AG08395 (cell line): ENCODE results near the gene CHID1.
A peak's percentile ranks its signal among the peaks of the same experiment; 100 is the strongest.

Source experiments
- DNase-seq: peaks from one replicate; pipeline ENCODE4 v3.0.0; 2012; ENCODE audit warnings: mixed read lengths, low spot score

The CHID1 gene

DNA sequence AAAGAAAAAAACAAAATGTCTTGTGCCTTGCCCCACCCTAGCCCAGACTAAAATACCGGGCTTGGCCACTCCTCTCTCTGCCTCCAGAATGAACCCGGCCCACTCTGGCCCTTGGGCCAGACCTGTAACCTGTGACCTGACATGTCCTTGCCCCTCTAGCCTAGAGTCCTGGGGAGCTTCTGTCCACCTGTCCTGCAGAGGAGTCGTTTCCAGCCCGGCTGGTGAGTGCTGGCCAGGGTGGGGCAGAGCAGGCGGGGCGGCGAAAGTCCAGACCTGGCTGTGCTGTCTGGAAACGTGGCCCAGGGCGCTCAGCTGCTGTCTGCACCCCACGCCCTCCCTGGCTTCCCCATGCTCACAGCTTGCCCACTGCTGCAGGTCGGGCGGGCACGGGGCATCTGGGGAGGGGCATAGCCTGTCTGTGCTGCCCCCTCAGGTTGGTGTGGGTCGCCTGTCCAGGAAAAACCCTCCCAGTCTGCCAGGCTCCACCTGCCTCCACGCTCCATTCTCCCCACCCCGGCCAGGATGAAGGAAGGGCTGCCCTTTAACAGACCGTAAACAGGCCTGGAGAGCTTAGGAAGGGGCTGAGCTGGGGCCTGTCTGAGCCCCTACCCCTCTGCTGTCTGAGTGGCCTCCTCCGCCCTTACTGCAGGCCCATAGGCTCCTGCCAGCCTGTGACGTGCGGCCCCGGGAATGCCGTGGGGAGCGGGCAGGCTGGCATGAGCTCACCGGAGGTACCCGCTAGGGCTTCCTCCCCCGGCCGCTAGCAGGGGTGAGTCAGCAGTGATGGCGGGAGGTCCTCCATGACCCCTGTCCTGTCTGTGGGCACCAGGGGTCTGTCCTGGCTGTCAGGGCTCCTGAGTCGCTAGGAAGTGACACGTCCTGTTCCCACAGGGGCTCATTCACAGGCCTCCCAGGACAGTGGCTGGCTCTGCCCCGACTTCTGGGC lies 76.0 kb downstream of the CHID1 start:
- peak; percentile 68 for DNase-seq

DNA sequence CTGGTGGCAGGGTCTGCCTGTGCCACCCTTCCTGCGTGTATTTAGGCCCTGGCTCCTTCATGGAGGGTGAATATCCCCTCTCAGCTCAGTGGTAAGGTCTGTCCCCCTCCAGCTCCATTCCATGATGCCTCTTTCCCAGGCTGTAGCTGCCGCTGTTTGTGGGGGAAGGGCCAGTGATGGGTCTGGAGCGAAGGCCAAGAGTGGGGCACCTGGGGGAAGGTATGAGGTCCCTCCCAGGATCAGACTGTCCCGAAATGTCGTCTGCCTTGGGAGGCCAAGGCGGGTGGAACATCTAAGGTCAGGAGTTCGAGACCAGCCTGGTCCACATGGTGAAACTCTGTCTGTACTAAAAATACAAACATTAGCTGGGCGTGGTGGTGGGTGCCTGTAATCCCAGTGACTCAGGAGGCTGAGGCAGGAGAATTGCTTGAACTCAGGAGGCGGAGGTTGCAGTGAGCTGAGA lies 76.7 kb downstream of the CHID1 start:
- no peak for DNase-seq

DNA sequence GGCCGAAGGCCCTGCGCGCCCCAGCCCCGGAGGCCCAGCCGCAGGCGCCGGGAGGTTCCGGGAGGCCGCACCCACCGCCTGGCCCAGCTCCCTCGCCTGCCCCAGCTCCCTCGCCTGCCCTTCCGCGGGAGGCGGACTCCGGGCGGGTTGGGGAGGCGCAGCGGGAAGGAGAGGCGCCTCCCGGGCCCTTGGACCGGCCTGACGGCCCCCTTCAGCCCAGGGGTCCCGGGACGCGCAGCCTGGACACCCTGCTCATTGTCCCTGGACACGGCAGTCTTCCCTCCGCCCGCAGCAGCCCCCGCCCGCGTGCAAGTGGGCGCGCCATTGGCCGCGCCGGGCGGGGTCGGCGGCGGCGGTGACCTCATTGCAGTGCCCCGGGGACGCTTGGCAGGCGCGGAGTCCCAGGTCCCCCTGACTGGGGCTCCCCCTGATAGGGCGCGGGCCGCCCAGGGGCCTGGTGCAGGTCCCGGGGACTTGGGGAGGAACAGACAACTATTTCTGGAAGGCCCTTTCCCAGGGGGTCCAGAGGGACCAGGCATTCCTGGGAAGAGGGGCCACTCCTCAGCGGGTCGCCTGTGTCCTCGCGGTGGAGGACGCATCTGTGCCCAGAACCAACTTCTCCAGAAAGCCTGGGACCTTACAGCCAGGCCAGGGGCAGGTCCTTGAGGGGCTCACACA lies 77.4 kb downstream of the CHID1 start:
- peak; percentile 55 for DNase-seq

DNA sequence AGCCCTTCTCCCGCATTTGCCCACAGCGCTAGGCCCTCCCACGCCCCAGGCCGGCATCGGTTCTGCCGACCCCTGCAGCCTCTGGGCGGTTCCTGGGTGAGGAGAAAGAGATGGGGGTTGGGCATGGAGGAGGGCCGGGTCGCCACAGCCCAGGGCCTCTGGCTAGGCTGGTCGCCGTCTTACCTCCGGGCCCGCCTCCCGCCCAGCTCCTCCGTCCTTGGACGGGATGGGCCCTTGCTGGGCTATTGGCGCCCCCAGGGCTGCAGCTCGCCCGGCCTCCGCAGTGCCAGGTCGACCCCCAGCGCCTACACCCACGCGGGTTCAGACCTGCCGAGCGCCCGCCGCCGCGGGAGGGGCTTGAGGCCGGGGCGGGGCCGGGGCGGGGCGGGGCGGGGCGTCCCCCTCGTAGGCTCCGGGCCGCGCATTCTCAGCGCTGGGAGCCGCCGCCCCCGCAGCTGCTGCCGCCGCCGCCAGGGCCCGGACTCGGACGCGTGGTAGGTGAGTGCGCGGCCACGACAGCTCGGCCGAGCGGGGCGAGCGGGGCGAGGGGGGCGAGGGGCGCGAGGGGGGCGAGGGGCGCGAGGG lies 78.0 kb downstream of the CHID1 start, which contains the start of gene CD151:
Gene CD151 (plus strand): TSS at position 424 of the 585 bp plus-strand sequence. CDS start 3,118 bp downstream, outside the sequence.
- peak; percentile 76 for DNase-seq

DNA sequence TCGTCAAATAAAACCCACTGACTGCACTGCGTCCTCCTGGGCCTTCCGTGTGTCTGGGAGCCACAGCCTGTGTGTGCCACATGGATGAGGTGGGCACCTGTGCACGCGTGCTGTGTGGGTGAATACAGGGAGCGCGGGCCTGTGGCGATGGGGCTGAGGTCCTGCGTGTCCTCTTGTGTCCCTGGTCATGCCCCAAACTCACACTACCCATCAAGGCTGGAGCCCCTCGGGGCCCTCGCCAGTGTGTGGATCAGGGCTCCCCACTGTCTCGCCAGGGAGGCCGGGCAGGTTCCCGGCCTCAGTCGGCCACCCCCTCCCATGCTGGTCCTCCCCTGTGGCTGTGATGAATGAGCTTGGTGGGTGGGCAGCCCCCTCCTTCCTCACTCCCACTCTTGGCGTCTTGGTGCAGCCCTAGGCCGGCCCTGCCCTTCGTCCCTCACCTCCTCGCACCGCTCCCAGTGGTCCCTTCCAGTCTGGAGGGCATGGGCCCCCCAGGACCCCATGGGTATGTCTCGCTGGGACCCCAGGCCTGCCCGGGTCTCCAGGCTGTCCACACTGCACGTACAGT lies 78.6 kb downstream of the CHID1 start:
- DNase-seq, result no peak

DNA sequence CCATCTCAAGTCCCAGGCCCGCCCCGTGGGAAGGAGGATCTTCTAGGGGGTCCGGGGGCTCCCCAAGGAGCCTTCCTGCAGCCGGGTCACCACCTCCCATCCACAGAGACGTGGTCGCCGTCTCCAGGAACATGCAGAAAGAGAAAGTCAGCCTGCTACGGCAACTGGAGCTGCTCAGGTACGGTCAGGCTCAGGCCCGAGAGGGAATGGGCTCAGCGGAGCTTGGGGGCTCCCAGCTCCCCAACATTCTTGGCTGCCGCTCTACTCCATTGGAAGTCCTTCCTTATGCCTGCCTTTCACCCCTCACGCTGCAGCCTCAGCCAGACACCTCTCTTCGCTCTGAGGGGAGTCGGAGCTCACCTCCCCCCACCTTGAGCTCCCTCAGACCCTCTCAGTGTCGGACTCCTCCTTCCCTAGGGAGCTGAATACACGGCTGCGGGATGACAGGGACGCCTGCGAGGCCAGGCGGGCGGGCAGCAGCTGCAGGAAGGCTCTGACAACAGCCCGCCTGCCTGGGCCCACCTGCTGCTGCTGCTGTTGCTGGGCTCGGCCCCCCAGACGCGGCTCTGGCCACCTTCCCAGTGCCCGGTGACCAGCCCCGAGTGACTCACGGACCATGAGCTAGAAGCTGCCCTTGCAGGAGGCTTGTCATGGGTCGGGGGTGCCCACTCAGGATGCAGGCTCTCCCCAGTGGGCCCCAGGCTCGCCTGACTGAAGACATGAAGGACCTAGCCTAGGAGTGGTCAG lies 79.3 kb downstream of the CHID1 start:
- DNase-seq, result no peak

DNA sequence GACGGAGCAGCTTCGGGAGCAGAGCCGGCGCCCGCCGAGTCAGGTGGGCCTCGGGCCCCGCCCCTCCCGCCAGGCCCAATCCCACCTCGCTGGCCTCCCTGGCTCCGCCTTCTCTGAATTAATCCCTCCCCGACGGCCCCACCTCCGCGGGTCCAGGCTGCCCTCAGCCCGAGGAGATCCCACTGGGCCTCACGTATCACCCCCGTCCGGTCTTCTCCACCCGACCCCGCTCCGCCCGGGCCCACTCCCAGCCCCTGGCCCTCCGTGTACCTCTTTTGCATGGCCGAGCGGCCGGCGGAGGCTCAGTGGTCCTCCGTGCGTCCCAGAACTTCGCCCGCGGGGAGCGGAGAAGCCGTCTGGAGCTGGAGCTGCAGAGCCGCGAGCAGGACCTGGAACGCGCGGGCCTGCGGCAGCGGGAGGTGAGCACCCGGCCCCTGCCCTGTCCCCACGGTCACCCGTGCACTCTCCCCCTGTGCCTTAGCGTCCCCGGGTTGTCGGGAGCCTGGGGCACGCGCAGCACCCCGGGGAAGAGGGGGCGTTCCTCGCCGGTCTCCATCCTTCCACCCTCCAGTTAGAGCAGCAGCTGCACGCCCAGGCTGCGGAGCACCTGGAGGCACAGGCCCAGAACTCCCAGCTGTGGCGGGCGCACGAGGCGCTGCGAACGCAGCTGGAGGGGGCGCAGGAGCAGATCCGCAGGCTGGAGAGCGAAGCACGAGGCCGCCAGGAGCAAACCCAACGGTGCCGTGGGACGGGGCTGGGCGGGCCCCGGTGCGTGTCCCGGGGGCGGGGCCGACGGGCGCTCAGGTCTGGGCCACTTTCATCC lies 80.1 kb downstream of the CHID1 start:
- DNase-seq, result peak; percentile 68

DNA sequence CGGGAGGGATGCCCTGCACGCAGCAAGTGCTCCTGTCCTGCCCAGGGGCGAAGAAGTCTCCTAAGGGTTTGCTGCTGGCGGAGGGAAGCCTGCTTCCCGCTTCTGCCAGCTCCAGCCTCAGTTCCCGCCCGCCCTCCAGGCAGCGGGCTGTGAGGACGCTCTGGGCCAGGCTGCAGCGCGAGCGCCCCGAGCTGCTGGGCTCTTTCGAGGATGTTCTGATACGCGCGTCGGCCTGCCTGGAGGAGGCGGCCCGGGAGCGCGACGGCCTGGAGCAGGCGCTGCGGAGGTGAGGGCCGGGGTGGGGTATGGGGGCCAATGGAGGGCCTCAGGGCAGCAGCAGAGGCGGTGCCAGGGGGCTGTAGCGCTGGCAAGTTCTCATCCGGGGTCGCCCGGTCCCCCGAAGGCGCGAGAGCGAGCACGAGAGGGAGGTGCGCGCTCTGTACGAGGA lies 80.7 kb downstream of the CHID1 start:
- no peak for DNase-seq

DNA sequence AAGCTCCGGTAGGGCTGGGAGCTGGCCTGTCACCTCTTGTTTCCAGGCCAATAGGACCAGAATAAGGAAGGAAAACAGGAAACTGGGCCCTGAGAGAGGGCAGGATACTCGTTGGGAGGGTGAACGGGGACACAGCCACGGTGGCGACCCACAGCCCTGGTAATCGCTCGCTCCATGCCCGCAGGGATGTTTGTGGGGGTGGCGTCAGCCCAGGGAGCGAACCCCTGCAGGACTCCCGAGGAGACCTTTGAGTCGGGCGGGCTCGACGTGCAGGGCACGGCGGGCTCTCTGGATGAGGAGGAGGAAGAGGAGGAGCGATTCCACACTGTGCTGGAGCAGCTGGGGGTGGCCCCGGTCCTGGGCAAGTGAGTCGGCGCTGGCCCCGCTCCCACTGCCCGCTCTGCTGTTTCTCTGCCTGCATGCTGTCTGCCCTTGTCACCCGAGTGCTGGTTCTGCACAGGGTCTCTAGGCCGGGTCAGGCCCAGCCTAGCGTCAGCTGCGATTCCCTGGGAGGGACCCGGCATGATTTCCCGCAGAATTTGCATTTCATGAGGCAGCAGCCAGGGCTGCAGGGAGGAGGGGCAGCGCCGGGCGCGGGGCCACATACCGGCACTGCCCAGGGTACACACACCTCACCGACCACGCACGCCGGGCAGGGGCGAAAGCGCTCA lies 81.3 kb downstream of the CHID1 start:
- DNase-seq, result no peak

DNA sequence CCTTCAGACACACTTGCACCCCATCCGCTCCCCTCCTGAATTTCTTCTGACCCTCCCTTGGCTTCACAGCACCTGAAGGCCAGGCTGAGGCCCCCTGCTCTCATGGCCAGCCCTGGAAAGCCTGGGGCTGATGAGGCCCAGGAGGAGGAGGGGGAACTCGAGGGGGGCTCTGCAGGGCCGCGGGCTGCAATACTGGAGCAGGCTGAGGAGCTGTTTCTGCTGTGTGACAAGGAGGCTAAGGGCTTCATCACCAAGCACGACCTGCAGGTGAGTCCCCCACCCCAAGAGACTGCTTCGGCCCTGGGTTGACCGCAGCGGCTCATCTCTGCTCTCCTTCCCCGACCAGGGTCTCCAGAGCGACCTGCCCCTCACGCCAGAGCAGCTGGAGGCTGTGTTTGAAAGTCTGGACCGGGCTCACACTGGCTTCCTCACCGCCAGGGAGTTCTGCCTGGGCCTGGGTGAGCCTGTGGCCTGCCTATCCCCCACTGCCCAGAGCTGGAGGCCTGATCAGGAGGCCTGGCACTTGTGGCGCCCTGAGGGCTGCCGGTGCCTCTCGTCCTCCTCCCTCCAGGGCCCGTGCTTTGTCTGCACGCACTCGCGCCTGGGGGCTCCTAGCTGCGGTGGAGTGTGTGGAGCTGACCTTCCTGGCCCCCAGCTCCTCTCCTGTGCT lies 82.0 kb downstream of the CHID1 start:
- DNase-seq, result no peak

DNA sequence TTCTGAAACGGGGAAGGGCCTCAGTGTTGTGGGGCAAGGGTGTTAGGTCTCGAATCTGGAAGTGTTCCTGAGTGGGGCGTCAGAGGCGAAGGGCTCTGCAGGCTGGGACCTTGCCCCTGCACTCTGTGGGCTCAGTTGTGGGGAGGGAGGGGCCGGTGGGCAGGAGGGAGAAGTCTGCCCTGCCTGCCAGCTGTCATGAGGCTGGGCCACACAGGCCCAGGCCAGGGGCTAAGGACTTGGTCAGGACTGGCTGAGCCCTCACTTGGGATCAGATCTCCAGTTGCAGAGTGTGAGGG lies 82.8 kb downstream of the CHID1 start, which contains the start of gene CRACR2B:
Gene CRACR2B (plus strand): TSS at position 23 of the 296 bp plus-strand sequence. CDS start 689 bp downstream, outside the sequence.
- no peak for DNase-seq

DNA sequence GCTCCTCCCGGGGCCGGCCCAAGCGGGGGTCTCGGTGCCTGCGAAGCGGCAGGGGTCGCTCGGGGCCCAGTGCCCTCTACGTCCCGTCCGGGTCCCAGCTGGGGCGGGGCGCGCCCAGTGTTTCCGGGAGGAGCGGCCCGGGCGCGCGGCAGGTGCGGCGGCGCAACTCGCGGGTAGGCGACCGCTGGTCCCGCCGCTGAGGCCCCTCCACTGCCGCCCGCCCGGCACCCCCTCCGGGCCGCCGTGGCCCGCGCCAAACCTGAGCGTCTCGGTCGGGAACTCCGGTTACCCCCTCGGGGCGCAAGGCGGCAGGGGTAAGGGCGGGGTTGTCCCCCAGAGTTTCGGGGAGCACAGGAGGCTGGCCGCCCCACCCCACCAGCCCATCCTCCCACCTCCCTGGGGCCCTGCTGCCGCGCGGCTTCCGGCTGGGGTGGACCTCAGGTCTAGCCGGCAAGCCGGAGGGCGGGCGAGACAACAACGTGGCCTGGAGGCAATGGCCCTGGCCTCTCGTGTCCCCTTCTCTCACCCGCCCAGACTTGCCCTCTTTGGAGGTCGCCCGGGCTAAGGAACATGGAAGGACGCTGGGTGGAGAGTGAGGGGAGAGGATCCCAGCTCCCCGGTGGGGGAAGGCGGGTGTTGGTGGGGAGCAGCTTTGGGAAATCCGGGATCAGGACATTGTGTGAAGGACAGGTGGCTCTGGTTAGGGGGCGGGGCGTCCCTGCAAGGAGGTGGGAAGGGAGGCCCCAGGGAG lies 83.3 kb downstream of the CHID1 start:
- DNase-seq, result no peak

DNA sequence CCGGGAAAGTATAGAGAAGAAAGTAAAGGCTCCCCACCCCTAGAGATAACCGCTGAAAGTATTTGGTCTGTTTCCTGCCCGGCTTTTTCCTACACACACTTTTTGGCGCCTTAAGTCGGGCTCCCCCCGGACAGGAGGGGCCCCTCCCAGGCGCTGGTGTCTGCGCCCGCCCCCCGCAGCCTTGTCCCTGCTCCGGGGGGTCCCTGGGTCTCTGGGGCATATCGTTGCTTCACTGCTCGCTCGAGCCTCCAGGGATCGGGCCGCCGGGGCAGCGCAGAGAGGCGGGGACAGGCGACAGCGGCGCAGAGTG lies 83.8 kb downstream of the CHID1 start:
- no peak for DNase-seq

DNA sequence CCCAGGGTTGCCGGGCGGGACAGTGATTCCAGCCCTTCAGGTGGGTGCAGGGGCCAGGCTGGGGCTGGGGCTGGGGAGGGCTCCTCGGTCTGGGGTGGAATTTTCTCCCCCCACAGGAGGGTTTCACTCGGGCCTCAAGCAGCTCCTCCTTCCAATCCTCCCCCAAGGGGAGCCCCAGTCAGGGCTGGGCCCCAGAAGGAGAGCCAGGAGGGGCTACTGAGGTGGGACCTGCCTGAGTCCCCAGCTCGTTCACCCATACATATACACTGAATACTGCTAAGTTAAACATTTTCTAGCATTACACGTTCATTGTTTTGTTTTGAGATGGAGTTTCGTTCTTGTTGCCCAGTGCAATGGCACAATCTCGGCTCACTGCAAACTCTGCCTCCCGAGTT lies 84.4 kb downstream of the CHID1 start:
- no peak for DNase-seq

DNA sequence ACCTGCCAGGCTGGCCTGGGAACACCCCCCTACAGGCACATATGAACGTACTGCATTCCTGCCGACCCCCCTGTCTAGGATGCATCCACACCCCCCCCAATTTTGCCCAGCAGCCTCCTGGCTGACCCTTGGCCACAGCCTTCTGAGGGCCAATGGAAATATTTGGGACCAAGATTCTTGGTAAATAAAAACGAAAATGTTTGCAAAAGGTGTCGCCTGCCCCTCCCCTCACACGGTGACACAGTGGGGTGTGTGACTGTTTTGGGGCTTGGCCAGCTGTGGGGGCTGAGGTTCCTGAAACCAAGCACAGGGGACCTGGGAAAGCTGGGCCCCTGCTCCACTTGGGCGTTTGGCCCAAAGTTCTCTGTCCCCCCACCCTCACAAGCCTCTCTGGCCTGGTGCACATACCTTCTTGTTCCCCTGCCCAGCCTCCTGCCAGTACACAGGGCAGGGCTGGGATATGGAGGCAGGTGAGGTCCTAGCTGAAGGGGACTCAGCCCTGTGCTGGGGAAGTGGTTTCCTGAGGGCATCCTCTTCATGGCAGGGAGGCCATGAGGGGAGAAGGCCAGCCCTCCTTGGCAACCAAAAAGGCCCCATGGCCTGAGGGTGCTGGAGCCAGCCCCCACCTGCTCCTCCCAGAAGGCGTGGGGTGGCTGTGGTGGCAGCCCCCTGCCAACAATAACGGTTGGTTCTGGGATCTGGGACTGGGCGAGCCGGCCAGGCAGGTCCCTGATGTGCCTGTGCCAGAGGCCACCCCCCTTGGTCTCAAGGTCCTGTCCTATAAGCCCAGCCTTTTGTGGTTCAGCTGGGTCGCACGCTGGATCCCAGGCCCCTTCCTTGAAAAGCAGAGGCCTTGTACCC lies 85.0 kb downstream of the CHID1 start:
- DNase-seq, result no peak

DNA sequence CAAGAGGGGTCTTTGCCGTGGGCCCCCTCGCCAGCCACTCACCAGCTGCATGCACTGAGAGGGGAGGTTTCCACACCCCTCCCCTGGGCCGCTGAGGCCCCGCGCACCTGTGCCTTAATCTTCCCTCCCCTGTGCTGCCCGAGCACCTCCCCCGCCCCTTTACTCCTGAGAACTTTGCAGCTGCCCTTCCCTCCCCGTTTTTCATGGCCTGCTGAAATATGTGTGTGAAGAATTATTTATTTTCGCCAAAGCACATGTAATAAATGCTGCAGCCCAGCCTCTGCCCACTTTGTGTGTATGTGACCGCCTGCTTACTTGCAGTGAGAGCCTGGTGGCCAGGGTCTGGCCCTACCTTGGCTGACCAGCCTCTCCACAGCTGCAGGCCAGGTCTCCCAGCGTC lies 85.7 kb downstream of the CHID1 start:
- DNase-seq, result no peak

DNA sequence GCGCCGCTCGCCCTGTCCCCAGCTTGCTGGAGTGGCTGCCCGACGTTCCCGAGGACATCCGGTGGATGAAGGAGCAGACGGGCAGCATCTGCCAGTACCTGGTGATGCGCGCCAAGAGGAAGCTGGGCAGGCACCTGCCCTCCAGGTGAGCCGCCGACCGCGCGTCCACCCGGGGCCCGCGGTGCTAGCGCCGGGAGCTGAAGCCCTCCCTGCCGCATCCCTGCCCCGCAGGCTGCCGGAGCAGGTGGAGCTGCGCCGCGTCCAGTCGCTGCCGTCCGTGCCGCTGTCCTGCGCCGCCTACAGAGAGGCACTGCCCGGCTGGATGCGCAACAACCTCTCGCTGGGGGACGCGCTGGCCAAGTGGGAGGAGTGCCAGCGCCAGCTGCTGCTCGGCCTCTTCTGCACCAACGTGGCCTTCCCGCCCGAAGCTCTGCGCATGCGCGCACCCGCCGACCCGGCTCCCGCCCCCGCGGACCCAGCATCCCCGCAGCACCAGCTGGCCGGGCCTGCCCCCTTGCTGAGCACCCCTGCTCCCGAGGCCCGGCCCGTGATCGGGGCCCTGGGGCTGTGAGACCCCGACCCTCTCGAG lies 86.2 kb downstream of the CHID1 start:
- no peak for DNase-seq
